Dermis lymphatic vessel endothelial cell (primary cell): ENCODE results near the gene SEL1L. TPM values are rescaled to one million over a fixed set of nuclear protein-coding genes. Genes with fewer than 3 reads are reported as not detected.

ENCODE experiments used
- total RNA-seq: library from RNA; depleted of rRNA; stranded (reverse); fragments of >200 nt; gene quantifications from 2 replicates; pipeline ENCODE4 v1.2.1, GENCODE V29; 2014

Gene SEL1L
- 83.4 and 95.7 TPM in 2 replicates for total RNA-seq

GRCh38 chr14:81533536-81534343 is at the start of gene SEL1L:
Gene SEL1L, minus strand, starts transcription at chr14:81533853. Its CDS starts 109 bp downstream, at chr14:81533744.

Other genes with a start within 250 kb of the SEL1L start
- 175 and 327 TPM in 2 replicates for gene STON2, start 133.5 kb downstream of the SEL1L start, total RNA-seq